ENCODE data around the gene STIM1. TPM values are rescaled to one million over a fixed set of nuclear protein-coding genes. Genes with fewer than 3 reads are reported as not detected.

STIM1 gene
- total RNA-seq, 2 donors from 2014 or later: 129 to 157 TPM

DNA sequence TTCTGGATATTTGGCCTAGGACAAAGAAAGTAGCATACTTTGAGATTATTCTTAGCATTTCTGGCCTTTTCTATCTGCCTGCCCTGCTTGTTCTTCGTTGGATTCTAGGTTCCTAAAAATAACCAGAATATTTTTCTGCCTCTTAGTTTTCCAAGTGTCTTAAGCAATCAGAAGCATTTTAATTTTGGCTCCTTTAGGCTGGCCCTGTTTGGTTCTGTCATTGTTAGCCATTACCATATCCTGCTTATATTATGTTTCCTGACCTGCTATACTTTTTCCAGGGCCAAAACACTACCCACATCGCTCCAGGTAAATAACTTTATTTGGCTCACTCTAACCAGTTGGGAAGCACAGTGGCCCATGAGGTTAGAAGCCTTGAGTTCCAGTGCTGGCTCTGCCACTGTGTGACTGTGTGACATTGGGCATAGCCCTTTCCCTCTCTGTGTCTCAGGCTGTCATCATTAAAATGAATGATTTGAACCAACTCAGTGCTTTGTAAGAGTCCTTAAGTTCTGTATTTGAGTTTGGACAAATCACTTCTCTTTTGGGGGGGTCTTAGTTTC is 91.1 kb downstream of the STIM1 start:
- peak overlapping the region; percentile 59 to 79 for H3K4me3 Mint-ChIP-seq
- peak overlapping the region; percentile 95 for H3K27ac Mint-ChIP-seq
- H3K36me3 Mint-ChIP-seq (ENCODE audit: insufficient read depth in 2 of 2): peaks cover 13 to 29% of the 10 kb centered on the region in 2 donors
- DNase-seq (no peak), ATAC-seq (replicated peaks in 1 of 2) (peak; percentile 8 to 15)
- peaks cover 93% of the 10 kb centered on the region for H3K4me1 Mint-ChIP-seq (ENCODE audit: low read depth)
- peaks cover 1 to 2% of the 10 kb centered on the region in 2 donors for H3K9me3 Mint-ChIP-seq
- no peaks in the 10 kb centered on the region for H3K27me3 Mint-ChIP-seq (ENCODE audit: low read depth)

DNA sequence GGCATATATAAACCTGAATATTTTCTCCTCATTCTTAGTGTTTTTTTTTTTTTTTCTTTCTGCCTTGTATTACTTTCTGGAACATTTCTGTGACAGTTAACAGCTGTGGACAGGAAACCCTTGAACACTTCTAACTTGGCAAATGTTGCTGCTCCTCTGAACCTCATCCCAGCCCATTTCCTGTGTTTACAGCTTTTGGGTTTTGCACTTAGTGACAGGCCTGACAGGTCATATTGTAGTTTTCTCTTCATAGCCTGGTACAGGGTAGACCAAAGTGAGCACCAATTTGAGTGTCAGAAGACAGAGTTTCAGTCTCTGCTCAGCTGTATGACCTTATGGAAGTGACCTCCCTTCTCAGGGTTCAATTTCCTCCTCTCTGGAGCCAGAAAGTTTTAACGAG is 91.6 kb downstream of the STIM1 start:
- H3K4me3 Mint-ChIP-seq: peak overlapping the region; percentile 59 to 79
- H3K27ac Mint-ChIP-seq: peak overlapping the region; percentile 95
- DNase-seq: peak; percentile 54 to 65
- H3K9me3 Mint-ChIP-seq: peaks cover 1 to 2% of the 10 kb centered on the region in 2 donors
- peaks cover 93% of the 10 kb centered on the region for H3K4me1 Mint-ChIP-seq (ENCODE audit: low read depth)
- peak; percentile 82 to 83 for ATAC-seq (replicated peaks in 1 of 2)
- H3K27me3 Mint-ChIP-seq (ENCODE audit: low read depth): no peaks in the 10 kb centered on the region
- H3K36me3 Mint-ChIP-seq (ENCODE audit: insufficient read depth in 2 of 2): peaks cover 13 to 32% of the 10 kb centered on the region in 2 donors

DNA sequence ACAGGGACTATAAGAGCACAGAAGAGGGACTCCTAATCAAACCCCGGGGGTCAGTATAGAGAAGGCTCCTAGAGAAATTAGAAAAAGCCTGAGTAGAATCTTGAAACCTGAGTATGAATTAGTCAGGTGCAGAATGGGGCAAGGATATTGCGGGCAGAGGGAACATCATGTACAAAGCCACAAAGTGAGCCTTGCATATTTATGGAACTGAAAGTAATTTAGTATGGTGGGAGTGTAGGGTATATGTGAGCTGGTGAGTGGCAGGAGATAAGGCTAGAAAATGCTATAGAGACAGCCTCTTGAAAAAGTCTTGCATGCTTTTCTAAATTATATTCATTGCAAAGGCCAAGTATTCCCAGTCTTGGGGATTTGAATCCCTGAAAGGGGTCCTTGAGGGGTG is 93.7 kb downstream of the STIM1 start:
- Mint-ChIP-seq H3K4me3 (peak overlapping the region; percentile 25 to 61), H3K27ac (peak overlapping the region; percentile 84), H3K9me3 (peaks cover 3 to 4% of the 10 kb centered on the region in 2 donors), H3K36me3 (ENCODE audit: insufficient read depth in 2 of 2) (peaks cover 14 to 32% of the 10 kb centered on the region in 2 donors), H3K27me3 (ENCODE audit: low read depth) (no peaks in the 10 kb centered on the region), H3K4me1 (ENCODE audit: low read depth) (peaks cover 93% of the 10 kb centered on the region)
- peak in 1 of 2 donors; percentile 50 for DNase-seq
- peak; percentile 70 to 79 for ATAC-seq (replicated peaks in 1 of 2)

DNA sequence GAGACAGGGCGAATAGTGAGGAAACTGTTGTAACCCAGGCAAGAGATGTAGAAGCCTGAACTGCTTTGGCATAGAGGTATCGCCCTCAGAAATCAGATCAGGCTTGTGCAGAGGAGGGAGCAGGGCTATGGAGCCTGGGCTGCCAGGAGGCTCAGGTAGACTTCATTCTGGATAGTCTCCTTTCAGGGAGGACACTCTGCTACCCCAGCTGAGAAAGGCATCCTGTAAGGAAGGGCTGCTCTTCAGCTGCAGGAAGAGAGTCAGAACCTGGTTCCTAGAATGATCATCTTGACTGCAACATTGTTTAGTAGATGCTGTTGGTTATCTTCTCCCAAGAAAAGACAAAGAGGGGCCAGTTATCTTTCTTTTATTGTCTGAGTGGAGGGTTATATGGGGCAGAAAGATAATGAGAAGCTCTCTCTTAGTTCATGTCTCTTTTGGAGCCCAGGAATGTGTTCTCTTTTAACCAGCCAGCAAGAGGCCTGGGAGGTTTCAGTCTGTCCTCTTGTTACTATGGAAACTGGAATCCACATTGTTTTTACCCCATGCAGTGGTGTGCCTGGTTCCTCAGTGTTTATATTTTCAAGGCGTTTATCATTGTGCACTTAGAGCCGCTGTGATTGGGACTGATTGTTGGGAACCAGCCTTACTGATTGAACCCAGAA is 95.7 kb downstream of the STIM1 start:
- H3K4me1 Mint-ChIP-seq (ENCODE audit: low read depth): peaks cover 99% of the 10 kb centered on the region
- DNase-seq (no peak), ATAC-seq (replicated peaks in 1 of 2) (no peak)
- H3K27ac Mint-ChIP-seq: peak overlapping the region; percentile 88
- peaks cover 12 to 26% of the 10 kb centered on the region in 2 donors for H3K36me3 Mint-ChIP-seq (ENCODE audit: insufficient read depth in 2 of 2)
- peak overlapping the region; percentile 40 to 64 for H3K4me3 Mint-ChIP-seq
- no peaks in the 10 kb centered on the region for H3K27me3 Mint-ChIP-seq (ENCODE audit: low read depth)
- H3K9me3 Mint-ChIP-seq: peaks cover 2% of the 10 kb centered on the region in 2 donors

DNA sequence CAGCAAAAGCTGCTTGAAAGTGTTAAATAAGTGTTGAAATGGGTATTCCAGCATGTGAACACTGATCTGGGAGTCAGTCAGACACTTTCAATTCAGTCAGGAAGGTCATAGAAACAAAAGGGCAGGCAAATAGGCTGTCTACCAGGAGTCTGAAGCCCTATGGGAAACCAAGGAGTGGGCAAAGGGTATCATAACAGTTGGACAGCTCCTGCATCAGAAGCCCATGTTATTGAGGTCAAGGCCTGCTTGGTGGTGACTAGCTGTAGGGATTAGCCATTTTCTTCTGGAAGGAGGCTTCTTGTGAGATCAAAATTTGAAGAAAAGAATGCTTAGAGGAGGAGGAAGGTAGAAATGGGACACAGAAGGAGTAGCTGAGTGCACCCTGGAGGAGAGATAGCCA is 97.3 kb downstream of the STIM1 start:
- ATAC-seq (replicated peaks in 1 of 2) (no peak), DNase-seq (no peak)
- Mint-ChIP-seq H3K9me3 (peaks cover 2% of the 10 kb centered on the region in 2 donors), H3K27ac (peak overlapping the region; percentile 100), H3K4me1 (ENCODE audit: low read depth) (peaks cover 99% of the 10 kb centered on the region), H3K4me3 (peak overlapping the region; percentile 30 to 34), H3K36me3 (ENCODE audit: insufficient read depth in 2 of 2) (peaks cover 3 to 17% of the 10 kb centered on the region in 2 donors), H3K27me3 (ENCODE audit: low read depth) (no peaks in the 10 kb centered on the region)

DNA sequence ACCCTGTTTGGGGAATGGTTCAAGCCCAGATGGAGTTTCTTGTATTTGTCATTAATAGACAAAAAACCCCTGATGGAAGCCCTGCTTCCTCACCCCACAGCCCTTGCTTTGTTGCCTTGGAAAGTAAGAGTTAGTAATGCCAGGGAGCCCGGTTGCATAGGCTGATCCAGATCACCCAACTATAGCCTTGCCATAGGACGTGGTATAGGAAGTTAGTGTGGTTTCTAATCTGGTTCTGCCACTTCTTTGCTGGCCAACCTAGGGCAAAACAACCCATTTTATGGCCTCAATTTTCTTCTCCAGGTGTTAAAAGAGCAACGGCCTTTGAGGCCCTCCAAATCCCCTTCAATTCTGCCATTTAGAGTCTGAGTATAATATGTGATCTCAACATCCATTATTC is 97.9 kb downstream of the STIM1 start:
- Mint-ChIP-seq H3K4me3 (peak overlapping the region; percentile 67 to 85), H3K9me3 (peaks cover 2% of the 10 kb centered on the region in 2 donors), H3K27me3 (ENCODE audit: low read depth) (no peaks in the 10 kb centered on the region), H3K36me3 (ENCODE audit: insufficient read depth in 2 of 2) (peaks cover 3 to 14% of the 10 kb centered on the region in 2 donors), H3K27ac (peak overlapping the region; percentile 100), H3K4me1 (ENCODE audit: low read depth) (peaks cover 100% of the 10 kb centered on the region)
- ATAC-seq (replicated peaks in 1 of 2) (no peak), DNase-seq (no peak)

DNA sequence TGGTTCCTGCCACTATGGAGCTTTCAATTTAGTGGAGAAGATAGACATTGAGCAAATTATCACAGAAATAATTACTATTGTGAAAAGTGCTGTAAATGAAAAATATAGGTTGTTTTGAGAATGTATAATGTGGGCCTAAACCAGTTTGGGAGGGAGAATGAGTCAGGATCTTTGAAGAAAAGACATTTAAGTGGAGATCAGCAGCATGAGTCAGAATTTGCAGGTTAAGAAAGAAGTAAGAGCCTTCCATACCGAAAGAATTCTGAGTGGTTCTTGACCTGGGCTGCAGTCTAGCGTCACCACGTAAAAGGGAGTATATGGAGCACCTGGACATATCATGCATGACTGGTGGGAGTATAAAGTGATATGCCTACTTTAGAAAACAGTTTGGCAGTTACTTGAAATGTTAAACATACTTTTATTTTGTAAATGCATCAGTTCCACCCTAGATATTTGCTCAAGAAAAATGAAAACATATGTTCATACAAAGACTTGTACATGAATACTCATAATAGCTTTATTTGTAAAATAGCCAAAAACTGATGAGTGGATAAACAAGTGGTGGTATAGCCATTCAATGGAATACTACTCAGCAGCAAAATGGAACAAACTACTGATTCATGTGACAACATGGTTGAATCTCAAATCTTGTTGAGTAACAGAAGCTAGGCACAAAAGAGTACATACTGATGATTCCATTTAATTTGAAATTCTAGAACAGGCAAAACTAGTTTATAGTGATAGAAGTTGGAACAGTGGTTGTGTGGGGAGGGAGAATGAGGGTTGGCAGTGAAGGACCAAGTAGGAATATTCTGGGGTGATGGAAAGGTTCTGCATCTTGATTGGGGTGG is 99.2 kb downstream of the STIM1 start:
- peaks cover 2% of the 10 kb centered on the region in 2 donors for H3K9me3 Mint-ChIP-seq
- ATAC-seq (replicated peaks in 1 of 2): peak; percentile 70 to 72
- H3K27ac Mint-ChIP-seq: peak overlapping the region; percentile 100
- H3K4me1 Mint-ChIP-seq (ENCODE audit: low read depth): peaks cover 100% of the 10 kb centered on the region
- no peaks in the 10 kb centered on the region for H3K27me3 Mint-ChIP-seq (ENCODE audit: low read depth)
- DNase-seq: peak in 1 of 2 donors; percentile 38
- H3K4me3 Mint-ChIP-seq: peak overlapping the region; percentile 67 to 85
- peaks cover 3 to 14% of the 10 kb centered on the region in 2 donors for H3K36me3 Mint-ChIP-seq (ENCODE audit: insufficient read depth in 2 of 2)

DNA sequence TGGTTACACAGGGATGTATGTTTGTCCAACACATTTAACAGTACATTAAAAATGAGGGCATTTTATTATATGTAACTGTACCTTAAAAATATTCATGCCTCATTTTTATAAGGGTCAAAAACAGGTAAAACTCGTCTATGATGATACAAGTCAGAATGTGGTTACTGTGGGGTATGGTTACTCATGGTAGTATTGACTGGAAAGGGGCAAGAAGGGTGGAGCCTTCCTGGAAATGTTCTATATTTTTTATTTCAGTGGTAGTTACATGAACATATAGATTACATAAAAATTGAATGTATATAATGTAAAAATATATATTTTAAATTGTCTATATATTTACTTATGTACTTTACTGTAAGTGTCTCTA is 99.8 kb downstream of the STIM1 start:
- Mint-ChIP-seq H3K27me3 (ENCODE audit: low read depth) (no peaks in the 10 kb centered on the region), H3K27ac (peak overlapping the region; percentile 100), H3K36me3 (ENCODE audit: insufficient read depth in 2 of 2) (peaks cover 3 to 14% of the 10 kb centered on the region in 2 donors), H3K9me3 (peaks cover 2% of the 10 kb centered on the region in 2 donors), H3K4me1 (ENCODE audit: low read depth) (peaks cover 100% of the 10 kb centered on the region), H3K4me3 (peak overlapping the region; percentile 67 to 85)
- DNase-seq: no peak
- peak; percentile 59 to 67 for ATAC-seq (replicated peaks in 1 of 2)

DNA sequence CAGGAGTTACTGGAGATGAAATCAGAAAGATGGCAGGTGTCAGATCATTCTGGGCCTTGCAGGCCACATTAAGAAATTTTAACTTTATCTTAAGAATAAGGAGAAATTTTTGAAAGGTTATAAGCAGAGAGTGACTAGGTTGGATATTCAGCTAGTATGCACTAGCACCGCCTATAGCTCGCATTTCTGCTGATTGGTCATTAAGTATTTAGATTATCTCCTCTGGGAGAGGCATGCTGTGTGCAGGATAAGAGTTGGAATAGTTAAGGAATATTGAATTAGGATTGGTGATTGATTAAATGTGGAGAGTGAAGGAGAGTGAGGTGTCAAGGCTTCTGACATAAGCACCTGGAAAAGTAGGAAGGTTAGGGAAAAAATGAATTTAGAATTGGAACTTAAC is 100.6 kb downstream of the STIM1 start:
- peaks cover 3 to 14% of the 10 kb centered on the region in 2 donors for H3K36me3 Mint-ChIP-seq (ENCODE audit: insufficient read depth in 2 of 2)
- no peaks in the 10 kb centered on the region for H3K27me3 Mint-ChIP-seq (ENCODE audit: low read depth)
- H3K27ac Mint-ChIP-seq: peak overlapping the region; percentile 98
- no peak for DNase-seq
- peaks cover 2% of the 10 kb centered on the region in 2 donors for H3K9me3 Mint-ChIP-seq
- H3K4me3 Mint-ChIP-seq: peak overlapping the region; percentile 45 to 85
- H3K4me1 Mint-ChIP-seq (ENCODE audit: low read depth): peaks cover 98% of the 10 kb centered on the region
- ATAC-seq (replicated peaks in 1 of 2): no peak

DNA sequence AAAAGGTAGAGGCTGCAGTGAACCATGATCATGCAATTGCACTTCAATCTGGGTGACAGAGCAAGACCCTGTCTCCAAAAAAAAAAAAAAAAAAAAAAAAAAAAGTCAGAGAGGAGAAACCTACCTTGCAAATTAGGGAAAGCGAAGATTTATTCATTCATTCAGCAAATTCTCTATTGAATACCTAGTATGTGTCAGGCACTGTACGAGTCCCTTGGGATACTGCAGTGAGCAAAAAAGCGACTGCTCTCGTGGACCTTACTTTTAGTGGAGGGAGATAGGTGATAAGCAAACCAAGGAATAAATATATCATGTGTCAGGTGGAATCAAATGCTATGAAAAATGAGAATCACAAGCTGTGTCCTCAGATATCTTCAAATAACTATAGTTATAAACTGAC is 101.3 kb downstream of the STIM1 start:
- peak overlapping the region in 1 of 2 donors; percentile 85 for H3K4me3 Mint-ChIP-seq
- no peak for ATAC-seq (replicated peaks in 1 of 2)
- no peak for DNase-seq
- no peaks in the 10 kb centered on the region for H3K27me3 Mint-ChIP-seq (ENCODE audit: low read depth)
- peaks cover 2% of the 10 kb centered on the region in 2 donors for H3K9me3 Mint-ChIP-seq
- H3K4me1 Mint-ChIP-seq (ENCODE audit: low read depth): peaks cover 98% of the 10 kb centered on the region
- H3K36me3 Mint-ChIP-seq (ENCODE audit: insufficient read depth in 2 of 2): peaks cover 3 to 12% of the 10 kb centered on the region in 2 donors
- peak overlapping the region; percentile 98 for H3K27ac Mint-ChIP-seq

DNA sequence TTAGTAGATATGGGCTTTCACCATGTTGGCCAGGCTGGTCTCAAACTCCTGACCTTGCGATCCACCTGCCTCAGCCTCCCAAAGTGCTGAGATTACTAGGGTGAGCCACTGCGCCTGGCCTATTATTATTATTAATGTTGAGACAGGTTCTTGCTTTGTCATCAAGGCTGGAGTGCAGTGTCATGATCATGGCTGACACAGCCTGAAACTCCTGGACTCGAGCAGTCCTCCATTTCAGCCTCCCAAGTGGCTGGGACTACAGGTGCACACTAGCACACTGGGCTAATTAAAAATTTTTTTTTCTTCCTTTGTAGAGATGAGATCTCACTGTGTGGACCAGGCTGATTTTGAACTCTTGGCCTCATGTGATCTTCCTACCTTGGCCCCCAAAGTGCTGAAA is 102.0 kb downstream of the STIM1 start:
- Mint-ChIP-seq H3K4me1 (ENCODE audit: low read depth) (peaks cover 97% of the 10 kb centered on the region), H3K4me3 (no peak overlapping the region), H3K27ac (peak overlapping the region; percentile 43), H3K27me3 (ENCODE audit: low read depth) (no peaks in the 10 kb centered on the region), H3K9me3 (peaks cover 2% of the 10 kb centered on the region in 2 donors), H3K36me3 (ENCODE audit: insufficient read depth in 2 of 2) (peaks cover 3 to 10% of the 10 kb centered on the region in 2 donors)
- ATAC-seq (replicated peaks in 1 of 2) (no peak), DNase-seq (no peak)

DNA sequence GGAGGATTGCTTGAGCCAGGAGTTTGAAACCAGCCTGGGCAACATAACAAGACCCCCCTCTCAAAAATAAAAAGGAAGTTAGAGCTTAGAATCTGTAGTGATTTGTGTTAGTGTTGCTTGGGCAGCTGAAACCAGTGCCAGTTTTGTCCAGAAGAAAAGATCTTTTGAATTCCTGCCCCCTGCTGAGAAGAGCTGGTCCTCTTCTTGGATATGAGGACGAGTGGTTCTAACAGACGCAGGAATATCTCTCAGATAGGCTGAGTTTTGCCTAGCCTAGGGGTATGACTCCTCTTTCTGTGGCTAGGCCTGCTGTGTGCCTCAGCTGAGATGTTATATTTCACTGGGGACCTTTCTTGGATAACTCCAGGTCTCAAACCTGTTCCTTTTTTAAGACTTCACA is 102.8 kb downstream of the STIM1 start:
- no peak for ATAC-seq (replicated peaks in 1 of 2)
- H3K9me3 Mint-ChIP-seq: peaks cover 2% of the 10 kb centered on the region in 2 donors
- peaks cover 3 to 10% of the 10 kb centered on the region in 2 donors for H3K36me3 Mint-ChIP-seq (ENCODE audit: insufficient read depth in 2 of 2)
- H3K27me3 Mint-ChIP-seq (ENCODE audit: low read depth): no peaks in the 10 kb centered on the region
- peak overlapping the region; percentile 12 to 46 for H3K4me3 Mint-ChIP-seq
- peaks cover 97% of the 10 kb centered on the region for H3K4me1 Mint-ChIP-seq (ENCODE audit: low read depth)
- no peak for DNase-seq
- no peak overlapping the region for H3K27ac Mint-ChIP-seq
